BLaER1 (cell line): ENCODE measurements around the gene NUP210.

Experiments
- H3K27ac ChIP-seq: shearing (Covaris generic); formaldehyde crosslinking; 2 replicates; pipeline ENCODE4 v1.8.1; 2022
- H3K27me3 ChIP-seq: shearing (Covaris generic); formaldehyde crosslinking; 2 replicates; pipeline ENCODE4 v1.8.1; 2022
- H3K36me3 ChIP-seq: shearing (Covaris generic); formaldehyde crosslinking; 2 replicates; pipeline ENCODE4 v1.8.1; 2022
- H3K4me1 ChIP-seq: shearing (Covaris generic); formaldehyde crosslinking; 2 replicates; pipeline ENCODE4 v1.8.1; 2022
- H3K4me2 ChIP-seq: shearing (Covaris generic); formaldehyde crosslinking; 2 replicates; pipeline ENCODE4 v1.8.1; 2022
- H3K4me3 ChIP-seq: shearing (Covaris generic); formaldehyde crosslinking; 2 replicates; pipeline ENCODE4 v1.8.1; 2022
- H3K9ac ChIP-seq: shearing (Covaris generic); formaldehyde crosslinking; 2 replicates; pipeline ENCODE4 v1.8.1; 2022
- H3K9me3 ChIP-seq: shearing (Covaris generic); formaldehyde crosslinking; 2 replicates; pipeline ENCODE4 v1.8.1; 2022
- H4K20me1 ChIP-seq: shearing (Covaris generic); formaldehyde crosslinking; 2 replicates; pipeline ENCODE4 v1.8.1; 2022
- Cebpa-rat ChIP-seq: shearing (Covaris generic); IDR thresholded peaks from 2 replicates; pipeline ENCODE4 v1.8.1; 2022

NUP210 gene

DNA sequence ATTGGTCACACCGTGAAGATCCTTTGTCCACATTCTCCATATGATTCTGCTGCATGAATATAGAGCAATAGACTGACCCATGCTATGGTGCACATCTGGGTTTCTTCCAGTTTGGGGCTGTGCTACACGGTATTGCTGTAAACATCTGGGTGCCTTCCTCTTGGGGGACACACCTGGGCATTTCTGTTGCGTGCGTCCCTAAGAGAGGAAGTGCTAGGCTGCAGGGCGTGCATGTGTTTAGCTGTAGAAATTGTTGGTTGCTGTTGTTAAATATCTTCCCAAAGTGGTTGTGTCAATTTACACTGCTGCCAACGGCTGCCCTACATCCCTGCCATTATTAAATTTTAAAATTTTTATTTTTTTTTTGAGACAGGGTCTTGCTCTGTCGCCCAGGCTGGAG is 52.4 kb downstream of the NUP210 start:
- no peak overlapping the region for H3K4me2 ChIP-seq
- peaks cover 10% of the 10 kb centered on the region for H3K4me1 ChIP-seq
- peaks cover 99% of the 10 kb centered on the region for H3K36me3 ChIP-seq
- no peaks in the 10 kb centered on the region for H3K27me3 ChIP-seq
- no peak overlapping the region for H3K4me3 ChIP-seq
- no peak for TF ChIP-seq Cebpa-rat
- H3K27ac ChIP-seq, result no peak overlapping the region
- H3K9ac ChIP-seq, result no peak overlapping the region
- peaks cover 24% of the 10 kb centered on the region for H4K20me1 ChIP-seq
- H3K9me3 ChIP-seq, result no peaks in the 10 kb centered on the region

DNA sequence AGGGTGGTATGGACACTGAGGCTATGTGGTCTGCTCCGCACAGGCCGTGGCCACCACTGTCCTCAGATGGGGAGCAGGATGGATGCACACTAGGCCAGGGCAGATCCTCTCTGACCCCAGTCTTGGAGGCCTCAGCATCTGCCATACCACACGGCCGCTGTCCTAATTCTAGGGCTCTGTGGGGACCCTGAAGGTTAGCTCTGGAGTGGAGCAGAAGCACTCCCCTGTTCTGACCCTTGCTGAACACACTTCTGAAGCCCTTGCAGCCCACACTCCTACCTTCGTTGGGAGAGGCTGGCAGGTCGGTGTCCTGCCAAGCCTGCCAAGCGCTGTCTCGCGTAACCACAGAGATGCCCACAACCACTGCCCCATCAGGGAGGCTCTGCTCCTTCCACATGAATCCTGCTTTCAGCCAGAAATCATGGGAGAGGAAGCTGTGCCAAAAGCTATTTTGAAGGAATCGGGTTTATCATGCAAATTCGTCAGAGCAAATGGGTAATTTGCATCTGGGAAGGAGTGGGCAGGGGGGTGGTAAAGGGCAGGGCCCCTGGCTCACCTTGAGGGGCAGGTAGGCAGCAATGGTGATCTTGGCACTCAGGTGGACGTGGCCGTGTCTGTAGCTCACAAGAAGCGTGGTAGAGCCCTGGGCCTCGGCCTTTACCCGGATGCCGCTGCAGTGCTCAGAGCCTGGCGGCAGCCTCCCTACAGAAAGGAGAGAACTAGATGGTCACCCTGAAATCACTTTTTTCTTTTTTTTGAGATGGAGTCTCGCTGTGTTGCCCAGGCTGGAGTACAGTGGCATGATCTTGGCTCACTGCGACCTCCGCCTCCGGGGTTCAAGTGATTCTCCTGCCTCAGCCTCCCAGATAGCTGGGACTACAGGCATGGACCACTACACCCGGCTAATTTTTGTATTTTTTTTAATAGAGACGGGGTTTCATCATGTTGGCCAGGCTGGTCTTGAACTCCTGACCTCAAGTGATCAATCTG is 54.4 kb downstream of the NUP210 start:
- Histone ChIP-seq H3K9ac (no peak overlapping the region), H3K36me3 (peaks cover 99% of the 10 kb centered on the region)

DNA sequence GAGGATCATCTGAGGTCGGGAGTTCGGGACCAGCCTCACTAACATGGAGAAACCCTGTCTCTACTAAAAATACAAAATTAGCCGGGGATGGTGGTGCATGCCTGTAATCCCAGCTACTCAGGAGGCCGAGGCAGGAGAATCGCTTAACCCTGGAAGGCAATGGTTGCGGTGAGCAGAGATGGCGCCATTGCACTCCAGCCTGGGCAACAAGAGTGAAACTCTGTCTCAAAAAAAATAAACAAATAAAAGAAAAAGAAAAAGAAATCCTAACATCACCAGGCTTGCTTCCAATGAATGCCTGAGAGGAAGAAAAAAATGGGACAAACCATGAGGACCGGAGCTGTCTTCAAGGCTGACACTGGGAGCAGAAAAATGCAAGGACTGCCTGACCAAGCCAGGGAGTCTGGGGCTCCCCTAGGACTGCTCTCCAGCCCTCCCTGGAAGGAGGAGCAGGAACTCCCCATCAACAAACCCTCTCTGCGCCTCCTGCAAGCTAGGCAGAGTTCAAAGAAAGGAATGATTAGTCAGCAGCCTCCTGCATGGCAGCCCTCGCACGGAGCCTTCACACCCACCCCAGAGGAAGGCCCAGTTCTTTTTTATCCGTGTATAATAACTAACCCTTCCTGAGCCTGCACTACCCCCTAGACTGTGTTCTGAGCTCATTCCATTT is 55.4 kb downstream of the NUP210 start:
- H4K20me1 ChIP-seq, result peaks cover 41% of the 10 kb centered on the region
- no peaks in the 10 kb centered on the region for H3K27me3 ChIP-seq
- TF ChIP-seq Cebpa-rat, result no peak
- no peak overlapping the region for H3K27ac ChIP-seq
- peaks cover 99% of the 10 kb centered on the region for H3K36me3 ChIP-seq
- no peak overlapping the region for H3K4me2 ChIP-seq
- H3K4me3 ChIP-seq, result no peak overlapping the region
- H3K4me1 ChIP-seq, result peaks cover 21% of the 10 kb centered on the region
- no peak overlapping the region for H3K9ac ChIP-seq
- H3K9me3 ChIP-seq, result no peaks in the 10 kb centered on the region

More for the DNA sequence above, 54.4 kb downstream of the NUP210 start:
- H3K4me2 ChIP-seq, result no peak overlapping the region
- H3K9me3 ChIP-seq, result no peaks in the 10 kb centered on the region
- H3K27me3 ChIP-seq, result no peaks in the 10 kb centered on the region
- TF ChIP-seq Cebpa-rat, result no peak
- peaks cover 21% of the 10 kb centered on the region for H3K4me1 ChIP-seq
- no peak overlapping the region for H3K4me3 ChIP-seq
- H4K20me1 ChIP-seq, result peaks cover 38% of the 10 kb centered on the region
- H3K27ac ChIP-seq, result no peak overlapping the region

DNA sequence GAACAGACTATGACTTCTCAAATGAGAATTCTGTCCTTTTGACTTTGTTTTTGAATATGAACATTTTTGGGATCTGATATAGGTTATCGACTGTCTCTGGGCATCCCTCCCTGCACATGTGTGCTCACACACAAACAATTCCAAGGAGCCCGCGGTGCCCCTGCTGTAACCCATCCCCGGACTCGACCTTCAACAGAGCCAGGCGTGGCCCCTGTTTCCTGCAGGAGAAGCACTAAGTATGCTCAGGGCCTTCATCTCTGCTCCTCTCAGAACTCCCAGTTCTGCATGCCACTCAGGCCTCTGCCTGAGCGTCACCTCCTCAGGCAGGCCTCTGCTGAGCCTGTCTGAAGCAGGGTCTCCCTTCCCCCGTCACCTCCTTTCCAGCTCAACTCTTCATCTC is 57.6 kb downstream of the NUP210 start:
- no peaks in the 10 kb centered on the region for H3K27me3 ChIP-seq
- peaks cover 99% of the 10 kb centered on the region for H3K36me3 ChIP-seq
- no peak for TF ChIP-seq Cebpa-rat
- no peak overlapping the region for H3K9ac ChIP-seq
- H3K4me1 ChIP-seq, result peaks cover 35% of the 10 kb centered on the region
- no peak overlapping the region for H3K4me3 ChIP-seq
- H3K27ac ChIP-seq, result no peak overlapping the region
- peak overlapping the region; percentile 20; the same call in 1 of the 2 replicates for H3K4me2 ChIP-seq
- H3K9me3 ChIP-seq, result no peaks in the 10 kb centered on the region
- H4K20me1 ChIP-seq, result peaks cover 61% of the 10 kb centered on the region

DNA sequence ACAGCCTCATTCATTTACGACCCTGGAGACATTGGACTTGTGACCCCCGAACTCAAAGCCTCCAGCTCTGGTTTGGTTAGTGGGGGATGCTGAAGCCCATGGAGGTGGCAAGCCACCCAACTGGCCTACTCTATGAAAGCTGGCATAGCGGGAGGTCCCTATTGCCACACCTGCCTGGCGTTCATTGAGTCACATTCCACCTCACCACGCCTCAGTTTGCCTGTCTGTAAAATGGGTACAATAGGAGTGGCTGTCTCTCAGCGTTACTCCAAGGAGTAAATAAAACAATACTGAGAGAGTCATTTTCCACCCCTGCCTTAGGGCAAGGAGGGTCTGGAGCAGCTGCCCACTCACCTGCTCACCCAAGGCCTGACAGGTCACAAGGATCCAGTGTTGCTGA is 60.2 kb downstream of the NUP210 start:
- Histone ChIP-seq H3K9me3 (no peaks in the 10 kb centered on the region), H3K4me2 (no peak overlapping the region), H3K36me3 (peaks cover 100% of the 10 kb centered on the region), H3K9ac (no peak overlapping the region), H3K4me1 (peaks cover 56% of the 10 kb centered on the region), H3K27ac (no peak overlapping the region), H3K27me3 (no peaks in the 10 kb centered on the region), H3K4me3 (no peak overlapping the region), H4K20me1 (peaks cover 75% of the 10 kb centered on the region)
- no peak for TF ChIP-seq Cebpa-rat

DNA sequence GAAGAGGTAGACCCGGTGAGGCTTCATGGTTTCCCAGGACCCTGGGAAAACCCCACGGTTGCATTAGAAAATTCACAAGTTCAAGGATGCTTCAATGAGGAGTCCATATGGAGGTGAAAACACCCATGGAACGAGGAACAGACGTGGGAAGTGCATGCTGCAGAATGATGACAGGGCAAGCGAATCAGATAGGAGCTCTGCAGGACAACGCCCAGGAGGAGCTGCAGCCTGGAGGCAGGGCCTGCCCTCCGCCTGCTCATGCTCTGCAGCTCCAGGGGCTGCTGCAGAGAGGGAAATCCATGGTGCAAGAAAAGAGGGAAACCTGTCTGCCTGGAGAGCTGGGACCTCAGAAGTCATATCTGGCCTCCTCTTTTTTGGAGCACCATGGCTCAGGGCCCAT is 61.5 kb downstream of the NUP210 start:
- Histone ChIP-seq H3K4me2 (no peak overlapping the region), H3K27ac (no peak overlapping the region), H3K4me1 (peaks cover 68% of the 10 kb centered on the region), H3K4me3 (no peak overlapping the region), H4K20me1 (peaks cover 88% of the 10 kb centered on the region), H3K36me3 (peaks cover 100% of the 10 kb centered on the region), H3K9me3 (no peaks in the 10 kb centered on the region), H3K9ac (no peak overlapping the region), H3K27me3 (no peaks in the 10 kb centered on the region)
- TF ChIP-seq Cebpa-rat, result no peak

DNA sequence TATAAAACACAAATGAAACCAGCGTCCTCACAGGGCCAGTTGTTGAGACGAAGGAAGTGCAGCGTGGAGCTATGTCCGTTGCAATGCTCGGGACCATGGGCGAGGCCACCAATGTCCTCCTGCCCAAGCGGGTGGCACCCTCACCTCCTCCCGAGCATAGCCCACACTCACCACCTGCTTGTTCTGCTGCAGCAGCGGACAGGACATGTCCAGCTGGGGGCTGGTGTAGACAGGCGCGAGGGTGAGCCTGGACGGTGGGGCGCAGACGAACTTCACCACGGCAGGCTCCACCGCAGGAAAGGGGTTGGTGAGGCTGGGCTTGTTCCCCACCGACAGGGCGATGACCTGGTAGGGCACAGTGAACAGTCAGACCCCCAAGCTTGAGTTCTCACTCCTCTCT is 62.1 kb downstream of the NUP210 start:
- Histone ChIP-seq H3K9ac (no peak overlapping the region), H3K27ac (no peak overlapping the region), H3K27me3 (no peaks in the 10 kb centered on the region), H4K20me1 (peaks cover 91% of the 10 kb centered on the region), H3K4me1 (peaks cover 68% of the 10 kb centered on the region), H3K36me3 (peaks cover 100% of the 10 kb centered on the region), H3K4me2 (peak overlapping the region; percentile 13; the same call in 1 of the 2 replicates), H3K9me3 (no peaks in the 10 kb centered on the region), H3K4me3 (no peak overlapping the region)
- no peak for TF ChIP-seq Cebpa-rat

DNA sequence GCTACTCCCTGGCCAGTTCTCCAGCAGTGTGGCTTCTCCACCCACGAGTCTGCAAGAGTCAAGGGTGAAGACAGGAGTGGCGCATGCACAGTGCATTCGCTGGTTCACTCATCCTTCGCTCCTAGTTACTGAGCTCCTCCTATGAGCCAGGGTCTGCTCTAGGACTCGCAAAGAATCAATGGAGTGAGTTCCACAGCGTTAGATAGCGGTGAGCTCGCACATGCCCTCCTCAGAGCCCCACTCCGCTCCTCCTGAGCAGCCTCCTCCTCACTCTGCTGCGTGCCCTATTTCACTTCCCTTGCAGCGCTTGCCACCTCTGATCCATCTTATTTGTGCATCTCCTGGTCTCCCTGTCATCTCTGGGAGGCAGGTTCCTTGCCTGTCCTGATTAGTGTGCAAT is 63.0 kb downstream of the NUP210 start:
- no peaks in the 10 kb centered on the region for H3K27me3 ChIP-seq
- no peak overlapping the region for H3K9ac ChIP-seq
- H3K36me3 ChIP-seq, result peaks cover 100% of the 10 kb centered on the region
- no peak overlapping the region for H3K4me2 ChIP-seq
- peaks cover 91% of the 10 kb centered on the region for H4K20me1 ChIP-seq
- H3K9me3 ChIP-seq, result no peaks in the 10 kb centered on the region
- peaks cover 68% of the 10 kb centered on the region for H3K4me1 ChIP-seq
- H3K27ac ChIP-seq, result 0 out of 2 replicates have a peak overlapping the region, but pooled peaks have one; percentile 3
- TF ChIP-seq Cebpa-rat, result no peak
- no peak overlapping the region for H3K4me3 ChIP-seq

DNA sequence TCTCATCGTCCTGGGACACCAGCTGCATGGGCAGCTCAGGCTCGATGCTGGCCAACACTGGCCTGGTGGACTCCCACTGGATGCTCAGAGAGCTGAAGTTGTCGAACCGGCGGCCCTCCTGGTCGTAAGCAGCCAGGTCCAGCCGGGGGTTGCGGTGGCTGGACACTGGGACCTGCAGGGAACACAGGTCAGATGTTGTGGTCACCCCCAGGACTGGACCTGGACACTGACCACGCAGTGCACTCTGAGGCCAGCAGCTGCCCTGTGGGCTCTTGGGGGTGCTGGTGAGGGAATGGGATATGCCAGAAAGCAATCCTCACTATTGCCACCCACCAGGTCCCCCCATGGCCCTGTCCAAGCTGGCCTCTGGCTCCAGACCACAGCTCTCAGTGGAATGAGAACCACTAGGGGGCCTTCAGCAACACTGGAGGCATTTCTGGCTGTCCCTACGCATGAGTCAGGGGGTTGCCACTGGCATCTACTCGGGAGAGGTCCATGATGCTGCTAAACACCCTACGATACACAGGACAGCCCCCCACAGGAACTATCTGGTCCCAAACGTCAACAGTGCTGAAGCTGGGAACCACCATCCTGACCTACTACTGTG is 66.1 kb downstream of the NUP210 start:
- no peak overlapping the region for H3K4me3 ChIP-seq
- peak overlapping the region; percentile 77 for H3K27ac ChIP-seq
- peaks cover 99% of the 10 kb centered on the region for H3K36me3 ChIP-seq
- no peak for TF ChIP-seq Cebpa-rat
- no peaks in the 10 kb centered on the region for H3K27me3 ChIP-seq
- peak overlapping the region; percentile 55 for H3K9ac ChIP-seq
- H3K4me1 ChIP-seq, result peaks cover 94% of the 10 kb centered on the region
- peaks cover 7% of the 10 kb centered on the region; the same call in 1 of the 2 replicates for H3K9me3 ChIP-seq
- peaks cover 80% of the 10 kb centered on the region for H4K20me1 ChIP-seq
- H3K4me2 ChIP-seq, result peak overlapping the region; percentile 91
